Upper lobe of left lung (tissue), 4 donors: ENCODE data around the gene TMEM91.

Experiments
- EP300 ChIP-seq, 4 donors: sonication (generic); formaldehyde crosslinking; IDR thresholded peaks; one replicate each; pipeline ENCODE4 v1.5.1; 2017; ENCODE audit warnings: antibody characterized with exemption in 4 of 4, control low read depth in 2 of 4
- POLR2A ChIP-seq, 4 donors: fragments of 450-650 bp; IDR thresholded peaks; one replicate each; pipeline ENCODE4 v1.5.1; 2016 to 2017; ENCODE audit warnings: antibody characterized with exemption in 4 of 4, mild to moderate bottlenecking in 2 of 4
- POLR2AphosphoS5 ChIP-seq, 2 donors: sonication (generic); formaldehyde crosslinking; IDR thresholded peaks; one replicate each; pipeline ENCODE4 v1.5.1; 2017; ENCODE audit warnings: antibody characterized with exemption in 2 of 2
- TF ChIP-seq, protein P1 (sequence below), 6 experiments: fragments of 450-650 bp in 4 of 6; fragments of 200-600 bp in 2 of 6; sonication (generic) in 2 of 6; IDR thresholded peaks; one replicate each; pipeline ENCODE4 v1.5.1; 2016 to 2019; ENCODE audit warnings: antibody characterized with exemption in 6 of 6

GRCh38 chr19:41399525-41399924 is 23.2 kb downstream of the TMEM91 start:
- no peak for TF ChIP-seq POLR2A (IDR thresholded peaks at IDR 0.05)
- TF ChIP-seq, protein P1, sequence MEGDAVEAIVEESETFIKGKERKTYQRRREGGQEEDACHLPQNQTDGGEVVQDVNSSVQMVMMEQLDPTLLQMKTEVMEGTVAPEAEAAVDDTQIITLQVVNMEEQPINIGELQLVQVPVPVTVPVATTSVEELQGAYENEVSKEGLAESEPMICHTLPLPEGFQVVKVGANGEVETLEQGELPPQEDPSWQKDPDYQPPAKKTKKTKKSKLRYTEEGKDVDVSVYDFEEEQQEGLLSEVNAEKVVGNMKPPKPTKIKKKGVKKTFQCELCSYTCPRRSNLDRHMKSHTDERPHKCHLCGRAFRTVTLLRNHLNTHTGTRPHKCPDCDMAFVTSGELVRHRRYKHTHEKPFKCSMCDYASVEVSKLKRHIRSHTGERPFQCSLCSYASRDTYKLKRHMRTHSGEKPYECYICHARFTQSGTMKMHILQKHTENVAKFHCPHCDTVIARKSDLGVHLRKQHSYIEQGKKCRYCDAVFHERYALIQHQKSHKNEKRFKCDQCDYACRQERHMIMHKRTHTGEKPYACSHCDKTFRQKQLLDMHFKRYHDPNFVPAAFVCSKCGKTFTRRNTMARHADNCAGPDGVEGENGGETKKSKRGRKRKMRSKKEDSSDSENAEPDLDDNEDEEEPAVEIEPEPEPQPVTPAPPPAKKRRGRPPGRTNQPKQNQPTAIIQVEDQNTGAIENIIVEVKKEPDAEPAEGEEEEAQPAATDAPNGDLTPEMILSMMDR (IDR thresholded peaks at IDR 0.05), result no peak
- no peak for TF ChIP-seq POLR2AphosphoS5 (IDR thresholded peaks at IDR 0.05)
- TF ChIP-seq EP300 (IDR thresholded peaks at IDR 0.05), result no peak
